ENCODE results near the gene PPIE. TPM values are rescaled to one million over a fixed set of nuclear protein-coding genes. Genes with fewer than 3 reads are reported as not detected.
A peak's percentile ranks its signal among the peaks of the same experiment; 100 is the strongest.

PPIE gene
- total and polyA plus RNA-seq, 2 of the 4 experiments (the other 2 are of a cell fraction) = 40.9 to 68.1 TPM

- no peak within 1 kb of the TSS for H2AK9ac ChIP-seq (replicated peaks; ENCODE audit: low read depth, low read length, poor library complexity)
- H3K9ac ChIP-seq (ENCODE audit: low read depth, low read length) = no peak within 1 kb of the TSS
- H2AK5ac ChIP-seq (ENCODE audit: low read depth, low read length) = no peak within 1 kb of the TSS
- H4K5ac ChIP-seq (ENCODE audit: low read depth, low read length) = no peak within 1 kb of the TSS
- WGBS, 2 experiments (ENCODE audit: extremely low coverage in 2 of 2, insufficient read length in 1 of 2) = 2% methylated on average over 51 of the region's 91 CpGs; no CpG with 5 or more reads in 1 of the 2 experiments
- H4K8ac ChIP-seq (ENCODE audit: low read depth in 2 of 2, low read length in 2 of 2) = no peak within 1 kb of the TSS
- peaks cover 1% of the 10 kb centered on the region; the same call in 1 of the 2 replicates for H3K4me1 ChIP-seq (ENCODE audit: control insufficient read depth, insufficient read depth, low read length)
- ATAC-seq (ENCODE audit: low read depth) (peak; percentile 83), DNase-seq (no peak)
- H2AFZ ChIP-seq (replicated peaks; ENCODE audit: low read length, poor library complexity) = peak within 1 kb of the TSS; percentile 66
- no peaks in the 10 kb centered on the region for H3K36me3 ChIP-seq (ENCODE audit: control insufficient read depth, insufficient read depth, low read length)
- H3K18ac ChIP-seq (ENCODE audit: low read depth, low read length) = no peak within 1 kb of the TSS
- H3K56ac ChIP-seq (ENCODE audit: extremely low read depth, insufficient read depth, low read length) = no peak within 1 kb of the TSS
- intact Hi-C loops (cut with micrococcal nuclease) (no loop called here), dilution Hi-C loops (cut with HindIII; ENCODE audit: low sequenced_read_pairs, unreplicated experiment) (no loop called here), in situ Hi-C loops (cut with MboI; ENCODE audit: low sequenced_read_pairs) (loop anchor here (5.0 kb wide), 1 partner anchor 297 kb away; the partner anchor contains the start of gene BMP8A)
- H3K4me3 ChIP-seq (ENCODE audit: insufficient read depth, low read depth, low read length) = peak within 1 kb of the TSS; percentile 52
- H3K27ac ChIP-seq (ENCODE audit: insufficient read depth, low read length) = no peak within 1 kb of the TSS
- no peak within 1 kb of the TSS for H2BK5ac ChIP-seq (ENCODE audit: low read depth, low read length, poor library complexity, severe bottlenecking)
- H3K23ac ChIP-seq (ENCODE audit: low read depth, low read length) = no peak within 1 kb of the TSS
- TF ChIP-seq SMC3 (IDR thresholded peaks at IDR 0.05; ENCODE audit: low read depth, low read length) (no peak), MXI1 (IDR thresholded peaks at IDR 0.05; ENCODE audit: borderline replicate concordance, low read depth, low read length) (no peak), RCOR1 (IDR thresholded peaks at IDR 0.05; ENCODE audit: insufficient replicate concordance, low read length) (no peak), ELK1 (IDR thresholded peaks at IDR 0.05; ENCODE audit: borderline replicate concordance, low read depth, low read length) (no peak), USF2 (IDR thresholded peaks at IDR 0.05; ENCODE audit: low read depth, low read length) (no peak), CTCF (conservative IDR thresholded peaks at IDR 0.05; ENCODE audit: low read depth, low read length) (no peak), BHLHE40 (IDR thresholded peaks at IDR 0.05; ENCODE audit: low read depth, low read length) (no peak), POLR2A (IDR thresholded peaks at IDR 0.05; ENCODE audit: low read depth, low read length) (no peak), CEBPB (IDR thresholded peaks at IDR 0.05; ENCODE audit: low read depth, low read length) (no peak), RFX5 (IDR thresholded peaks at IDR 0.05; ENCODE audit: low read depth, low read length) (no peak), MAFK (IDR thresholded peaks at IDR 0.05; ENCODE audit: low read depth, low read length) (no peak), NFE2L2 (IDR thresholded peaks at IDR 0.05; ENCODE audit: low read depth, low read length) (no peak)
- H2BK20ac ChIP-seq (ENCODE audit: low read depth, low read length) = no peak within 1 kb of the TSS
- H3K4me2 ChIP-seq (ENCODE audit: low read depth, low read length) = peak within 1 kb of the TSS; percentile 70
- no peaks in the 10 kb centered on the region for H3K9me3 ChIP-seq (ENCODE audit: control insufficient read depth, insufficient read depth, low read length)
- no peak within 1 kb of the TSS for H2BK120ac ChIP-seq (ENCODE audit: low read depth, low read length)
- ChIA-PET CTCF (interaction anchor here (1.5 kb wide), 1 partner anchor 11 kb away, joined by 3 read pairs; no protein-coding TSS in a partner anchor), POLR2A (ENCODE audit: unreplicated experiment) (no interaction called here)
- BruUV-seq (replicated peaks) = no TSS peak
- H3K4ac ChIP-seq (ENCODE audit: low read depth, low read length) = no peak within 1 kb of the TSS
- no peaks in the 10 kb centered on the region for H3K79me1 ChIP-seq (ENCODE audit: low read depth in 1 of 2, low read length in 2 of 2)
- H3K27me3 ChIP-seq (ENCODE audit: control insufficient read depth, insufficient read depth, low read length) = peaks cover 57% of the 10 kb centered on the region
- no peaks in the 10 kb centered on the region for H3K9me1 ChIP-seq (ENCODE audit: insufficient read depth, low read length)
- H3K14ac ChIP-seq (replicated peaks; ENCODE audit: low read depth, low read length) = no peak within 1 kb of the TSS
- H4K91ac ChIP-seq (ENCODE audit: insufficient read depth, low read depth, low read length) = no peak within 1 kb of the TSS
- no peak within 1 kb of the TSS for H2BK15ac ChIP-seq (ENCODE audit: low read depth, low read length)
- no peaks in the 10 kb centered on the region for H4K20me1 ChIP-seq (ENCODE audit: insufficient read depth, low read length)
Measured at GRCh38 chr1:39788758-39789570, 50.3 kb downstream of the PPIE start, which contains the start of gene BMP8B. Gene BMP8B (minus strand): TSS chr1:39788865. CDS start chr1:39788485, 380 bp downstream.

All from IMR-90 (cell line).